Measurements from ENCODE around the gene AURKB. TPM values are rescaled to one million over a fixed set of nuclear protein-coding genes. Genes with fewer than 3 reads are reported as not detected.

The AURKB gene
- total and polyA plus RNA-seq, 2 of the 4 experiments (the other 2 are of a cell fraction), result 45.9 to 62.0 TPM

GRCh38 chr17:8225813-8226535, 15.6 kb upstream of the AURKB start (continued):
- TF ChIP-seq RCOR1 (IDR thresholded peaks at IDR 0.05; ENCODE audit: insufficient replicate concordance, low read length), result no peak
- no peak for TF ChIP-seq RAD21 (IDR thresholded peaks at IDR 0.05; ENCODE audit: low read length)

- in situ Hi-C loops (cut with MboI; ENCODE audit: low sequenced_read_pairs), result loop anchor here (5.0 kb wide), 1 partner anchor 103 kb away; the partner anchor contains the start of gene HES7
- 95% methylated on average over 19 of the region's 26 CpGs; no CpG with 5 or more reads in 1 of the 2 experiments for WGBS, 2 experiments (ENCODE audit: extremely low coverage in 2 of 2, insufficient read length in 1 of 2)
- dilution Hi-C loops (cut with HindIII; ENCODE audit: low sequenced_read_pairs, unreplicated experiment), result loop anchor here (25.0 kb wide), 1 partner anchor 113 kb away; the partner anchor contains the start of genes ALOXE3 and HES7
- H4K8ac ChIP-seq (ENCODE audit: low read depth in 2 of 2, low read length in 2 of 2), result no peak overlapping the region
- H2BK15ac ChIP-seq (ENCODE audit: low read depth, low read length), result no peak overlapping the region
- peaks cover 0 to 8% of the 10 kb centered on the region in 2 experiments; a peak in 1 of 4 replicates for H3K79me1 ChIP-seq (ENCODE audit: low read depth in 1 of 2, low read length in 2 of 2)
- no peak for DNase-seq
- no peak overlapping the region for H2AFZ ChIP-seq (replicated peaks; ENCODE audit: low read length, poor library complexity)
- no peak for ATAC-seq (ENCODE audit: low read depth)
- H4K91ac ChIP-seq (ENCODE audit: insufficient read depth, low read depth, low read length), result no peak overlapping the region
- peaks cover 11% of the 10 kb centered on the region for H3K9me1 ChIP-seq (ENCODE audit: insufficient read depth, low read length)
- H4K20me1 ChIP-seq (ENCODE audit: insufficient read depth, low read length), result peaks cover 26% of the 10 kb centered on the region
- H2AK5ac ChIP-seq (ENCODE audit: low read depth, low read length), result no peak overlapping the region
- H3K4me3 ChIP-seq (ENCODE audit: insufficient read depth, low read depth, low read length), result no peak overlapping the region
- H3K27me3 ChIP-seq (ENCODE audit: control insufficient read depth, insufficient read depth, low read length), result no peaks in the 10 kb centered on the region
- no peak overlapping the region for H3K4ac ChIP-seq (ENCODE audit: low read depth, low read length)
- no peak overlapping the region for H2AK9ac ChIP-seq (replicated peaks; ENCODE audit: low read depth, low read length, poor library complexity)
- no peak overlapping the region for H2BK20ac ChIP-seq (ENCODE audit: low read depth, low read length)
- no peak overlapping the region for H3K4me2 ChIP-seq (ENCODE audit: low read depth, low read length)
- no peak overlapping the region for H4K5ac ChIP-seq (ENCODE audit: low read depth, low read length)
- no peak overlapping the region for H3K27ac ChIP-seq (ENCODE audit: insufficient read depth, low read length)
- POLR2A ChIA-PET (ENCODE audit: unreplicated experiment), result no interaction called here
- peaks cover 9% of the 10 kb centered on the region for H3K4me1 ChIP-seq (ENCODE audit: control insufficient read depth, insufficient read depth, low read length)
- no peak overlapping the region for H3K9ac ChIP-seq (ENCODE audit: low read depth, low read length)
- H3K56ac ChIP-seq (ENCODE audit: extremely low read depth, insufficient read depth, low read length), result no peak overlapping the region
- H2BK5ac ChIP-seq (ENCODE audit: low read depth, low read length, poor library complexity, severe bottlenecking), result no peak overlapping the region
- no peak overlapping the region for H2BK120ac ChIP-seq (ENCODE audit: low read depth, low read length)
- no peak overlapping the region for H3K23ac ChIP-seq (ENCODE audit: low read depth, low read length)
- no peak overlapping the region for H3K14ac ChIP-seq (replicated peaks; ENCODE audit: low read depth, low read length)
- no TSS peak for BruUV-seq (replicated peaks)
- CTCF ChIA-PET, result no interaction called here
- H3K36me3 ChIP-seq (ENCODE audit: control insufficient read depth, insufficient read depth, low read length), result peaks cover 17% of the 10 kb centered on the region
- H3K9me3 ChIP-seq (ENCODE audit: control insufficient read depth, insufficient read depth, low read length), result no peaks in the 10 kb centered on the region
- intact Hi-C loops (cut with micrococcal nuclease), result loop anchor here (5.0 kb wide), 2 partner anchors 88 to 163 kb away; no protein-coding TSS in a partner anchor
- H3K18ac ChIP-seq (ENCODE audit: low read depth, low read length), result no peak overlapping the region
- TF ChIP-seq RCOR1 (IDR thresholded peaks at IDR 0.05; ENCODE audit: insufficient replicate concordance, low read length), result no peak
- no peak for TF ChIP-seq MAFK (IDR thresholded peaks at IDR 0.05; ENCODE audit: low read depth, low read length)
- TF ChIP-seq, protein P1, sequence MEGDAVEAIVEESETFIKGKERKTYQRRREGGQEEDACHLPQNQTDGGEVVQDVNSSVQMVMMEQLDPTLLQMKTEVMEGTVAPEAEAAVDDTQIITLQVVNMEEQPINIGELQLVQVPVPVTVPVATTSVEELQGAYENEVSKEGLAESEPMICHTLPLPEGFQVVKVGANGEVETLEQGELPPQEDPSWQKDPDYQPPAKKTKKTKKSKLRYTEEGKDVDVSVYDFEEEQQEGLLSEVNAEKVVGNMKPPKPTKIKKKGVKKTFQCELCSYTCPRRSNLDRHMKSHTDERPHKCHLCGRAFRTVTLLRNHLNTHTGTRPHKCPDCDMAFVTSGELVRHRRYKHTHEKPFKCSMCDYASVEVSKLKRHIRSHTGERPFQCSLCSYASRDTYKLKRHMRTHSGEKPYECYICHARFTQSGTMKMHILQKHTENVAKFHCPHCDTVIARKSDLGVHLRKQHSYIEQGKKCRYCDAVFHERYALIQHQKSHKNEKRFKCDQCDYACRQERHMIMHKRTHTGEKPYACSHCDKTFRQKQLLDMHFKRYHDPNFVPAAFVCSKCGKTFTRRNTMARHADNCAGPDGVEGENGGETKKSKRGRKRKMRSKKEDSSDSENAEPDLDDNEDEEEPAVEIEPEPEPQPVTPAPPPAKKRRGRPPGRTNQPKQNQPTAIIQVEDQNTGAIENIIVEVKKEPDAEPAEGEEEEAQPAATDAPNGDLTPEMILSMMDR (conservative IDR thresholded peaks at IDR 0.05; ENCODE audit: low read depth, low read length), result no peak
- TF ChIP-seq MXI1 (IDR thresholded peaks at IDR 0.05; ENCODE audit: borderline replicate concordance, low read depth, low read length), result no peak
- TF ChIP-seq NFE2L2 (IDR thresholded peaks at IDR 0.05; ENCODE audit: low read depth, low read length), result no peak
- no peak for TF ChIP-seq MAZ (IDR thresholded peaks at IDR 0.05; ENCODE audit: borderline replicate concordance, low read depth, low read length)
- TF ChIP-seq RAD21 (IDR thresholded peaks at IDR 0.05; ENCODE audit: low read length), result no peak
- TF ChIP-seq, protein P2, sequence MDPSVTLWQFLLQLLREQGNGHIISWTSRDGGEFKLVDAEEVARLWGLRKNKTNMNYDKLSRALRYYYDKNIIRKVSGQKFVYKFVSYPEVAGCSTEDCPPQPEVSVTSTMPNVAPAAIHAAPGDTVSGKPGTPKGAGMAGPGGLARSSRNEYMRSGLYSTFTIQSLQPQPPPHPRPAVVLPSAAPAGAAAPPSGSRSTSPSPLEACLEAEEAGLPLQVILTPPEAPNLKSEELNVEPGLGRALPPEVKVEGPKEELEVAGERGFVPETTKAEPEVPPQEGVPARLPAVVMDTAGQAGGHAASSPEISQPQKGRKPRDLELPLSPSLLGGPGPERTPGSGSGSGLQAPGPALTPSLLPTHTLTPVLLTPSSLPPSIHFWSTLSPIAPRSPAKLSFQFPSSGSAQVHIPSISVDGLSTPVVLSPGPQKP (IDR thresholded peaks at IDR 0.05; ENCODE audit: borderline replicate concordance, low read depth, low read length), result no peak
- no peak for TF ChIP-seq FOS (IDR thresholded peaks at IDR 0.05; ENCODE audit: low read depth, low read length)
Observed at GRCh38 chr17:8224891-8225812, 14.8 kb upstream of the AURKB start.
